Upper lobe of left lung (tissue), 6 donors: Measurements from ENCODE around the gene MAP10. TPM values are rescaled to one million over a fixed set of nuclear protein-coding genes. Genes with fewer than 3 reads are reported as not detected.

Experiments used
- ATAC-seq, 2 donors: fragments of 200-7000 bp; cut with Tn5 transposase; one replicate each; pipeline ENCODE4 v1.9.1; 2022; ENCODE audit warnings: mild to moderate bottlenecking in 2 of 2, moderate library complexity in 2 of 2; ENCODE audit not compliant: low FRiP score in 2 of 2
- DNase-seq, 2 donors: peaks; one replicate each; pipeline ENCODE4 v3.0.0-alpha.2; 2019 to 2020
- H3K27ac ChIP-seq, 4 donors: fragments of 200-600 bp; sonication (generic); one replicate each; pipeline ENCODE4 v1.5.1; 2016 to 2019
- H3K27me3 ChIP-seq, 4 donors: fragments of 200-600 bp; sonication (generic); one replicate each; pipeline ENCODE4 v1.5.1; 2017 to 2019
- H3K36me3 ChIP-seq, 4 donors: fragments of 200-600 bp; sonication (generic); one replicate each; pipeline ENCODE4 v1.5.1; 2016 to 2019
- H3K4me1 ChIP-seq, 4 donors: fragments of 200-600 bp; sonication (generic); one replicate each; pipeline ENCODE4 v1.5.1; 2018 to 2019
- H3K4me3 ChIP-seq, 4 donors: fragments of 200-600 bp; sonication (generic); one replicate each; pipeline ENCODE4 v1.5.1; 2017 to 2019; ENCODE audit warnings: mild to moderate bottlenecking in 2 of 4, moderate library complexity in 1 of 4
- H3K9me3 ChIP-seq, 4 donors: fragments of 200-600 bp; sonication (generic); one replicate each; pipeline ENCODE4 v1.5.1; 2018 to 2019
- EP300 ChIP-seq, 4 donors: sonication (generic); formaldehyde crosslinking; IDR thresholded peaks; one replicate each; pipeline ENCODE4 v1.5.1; 2017; ENCODE audit warnings: antibody characterized with exemption in 4 of 4, control low read depth in 2 of 4
- POLR2A ChIP-seq, 4 donors: fragments of 450-650 bp; IDR thresholded peaks; one replicate each; pipeline ENCODE4 v1.5.1; 2016 to 2017; ENCODE audit warnings: antibody characterized with exemption in 4 of 4, mild to moderate bottlenecking in 2 of 4
- POLR2AphosphoS5 ChIP-seq, 2 donors: sonication (generic); formaldehyde crosslinking; IDR thresholded peaks; one replicate each; pipeline ENCODE4 v1.5.1; 2017; ENCODE audit warnings: antibody characterized with exemption in 2 of 2
- WGBS, 2 donors: methylation state at CpG; one replicate each; pipeline ENCODE4 v1.1.5; 2017 to 2018; 5-methylcytosine and 5-hydroxymethylcytosine counted together
- total RNA-seq, 6 donors: library from RNA; depleted of rRNA in 4 of 6; stranded (reverse); fragments of >200 nt in 4 of 6; gene quantifications; one replicate each; pipeline versions ENCODE4 v1.1.0 to v1.2.1, GENCODE V29; 2016 to 2021
- TF ChIP-seq, protein P1 (sequence below), 6 experiments: fragments of 450-650 bp in 4 of 6; fragments of 200-600 bp in 2 of 6; sonication (generic) in 2 of 6; IDR thresholded peaks; one replicate each; pipeline ENCODE4 v1.5.1; 2016 to 2019; ENCODE audit warnings: antibody characterized with exemption in 6 of 6
- donor health status: DM: no; HTN: no; CAD: no; lungs with moderate emphysema.
- donor health status: DM: no; HTN: yes; CAD: no; lungs with severe emphysema.

The MAP10 gene
- total RNA-seq, 6 donors from 2014 or later = 0.78 to 4.2 (median 1.9) TPM

DNA sequence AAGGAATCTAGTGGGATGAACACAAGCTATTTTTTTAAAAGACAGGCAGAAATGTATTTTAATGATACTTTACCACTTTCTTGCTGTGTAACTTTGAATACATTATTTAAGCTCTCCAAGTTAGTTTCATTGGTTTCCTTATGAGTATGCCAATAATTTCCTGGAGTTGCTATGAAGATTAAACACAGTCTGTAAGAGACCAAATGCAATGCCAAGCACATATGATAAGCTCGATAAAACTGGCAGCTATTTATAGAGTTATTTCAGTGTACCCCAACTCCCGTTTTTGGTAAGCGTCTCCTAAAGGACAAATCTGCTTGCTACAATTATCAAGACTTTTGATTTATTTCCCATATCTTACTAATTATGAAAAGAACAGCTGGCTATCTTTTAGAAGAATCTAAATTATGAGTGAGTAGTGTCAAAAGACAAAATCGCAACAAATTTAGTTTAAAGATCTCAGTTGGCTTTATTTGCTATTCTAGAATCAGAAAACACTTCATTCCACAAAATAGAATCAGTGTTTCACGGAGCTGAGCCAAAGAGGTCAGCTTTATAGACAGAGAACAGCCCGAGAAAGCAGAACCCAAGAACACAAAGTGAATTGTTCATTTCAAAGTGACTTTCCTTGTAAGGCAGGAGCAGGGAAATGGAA is 7.2 kb upstream of the MAP10 start:
- ATAC-seq (no peak), DNase-seq (no peak)
- 62 to 73% methylated on average over 6 of the region's 6 CpGs for WGBS, 2 donors
- H3K27me3 ChIP-seq = no peaks in the 10 kb centered on the region
- TF ChIP-seq EP300 (IDR thresholded peaks at IDR 0.05) (no peak), POLR2A (IDR thresholded peaks at IDR 0.05) (no peak), POLR2AphosphoS5 (IDR thresholded peaks at IDR 0.05) (no peak)
- TF ChIP-seq, protein P1, sequence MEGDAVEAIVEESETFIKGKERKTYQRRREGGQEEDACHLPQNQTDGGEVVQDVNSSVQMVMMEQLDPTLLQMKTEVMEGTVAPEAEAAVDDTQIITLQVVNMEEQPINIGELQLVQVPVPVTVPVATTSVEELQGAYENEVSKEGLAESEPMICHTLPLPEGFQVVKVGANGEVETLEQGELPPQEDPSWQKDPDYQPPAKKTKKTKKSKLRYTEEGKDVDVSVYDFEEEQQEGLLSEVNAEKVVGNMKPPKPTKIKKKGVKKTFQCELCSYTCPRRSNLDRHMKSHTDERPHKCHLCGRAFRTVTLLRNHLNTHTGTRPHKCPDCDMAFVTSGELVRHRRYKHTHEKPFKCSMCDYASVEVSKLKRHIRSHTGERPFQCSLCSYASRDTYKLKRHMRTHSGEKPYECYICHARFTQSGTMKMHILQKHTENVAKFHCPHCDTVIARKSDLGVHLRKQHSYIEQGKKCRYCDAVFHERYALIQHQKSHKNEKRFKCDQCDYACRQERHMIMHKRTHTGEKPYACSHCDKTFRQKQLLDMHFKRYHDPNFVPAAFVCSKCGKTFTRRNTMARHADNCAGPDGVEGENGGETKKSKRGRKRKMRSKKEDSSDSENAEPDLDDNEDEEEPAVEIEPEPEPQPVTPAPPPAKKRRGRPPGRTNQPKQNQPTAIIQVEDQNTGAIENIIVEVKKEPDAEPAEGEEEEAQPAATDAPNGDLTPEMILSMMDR (IDR thresholded peaks at IDR 0.05) = no peak
- no peaks in the 10 kb centered on the region for H3K36me3 ChIP-seq
- no peak overlapping the region for H3K27ac ChIP-seq
- H3K9me3 ChIP-seq = no peaks in the 10 kb centered on the region
- H3K4me1 ChIP-seq = peaks cover 0 to 4% (median 1%) of the 10 kb centered on the region in 4 donors
- H3K4me3 ChIP-seq = no peak overlapping the region

DNA sequence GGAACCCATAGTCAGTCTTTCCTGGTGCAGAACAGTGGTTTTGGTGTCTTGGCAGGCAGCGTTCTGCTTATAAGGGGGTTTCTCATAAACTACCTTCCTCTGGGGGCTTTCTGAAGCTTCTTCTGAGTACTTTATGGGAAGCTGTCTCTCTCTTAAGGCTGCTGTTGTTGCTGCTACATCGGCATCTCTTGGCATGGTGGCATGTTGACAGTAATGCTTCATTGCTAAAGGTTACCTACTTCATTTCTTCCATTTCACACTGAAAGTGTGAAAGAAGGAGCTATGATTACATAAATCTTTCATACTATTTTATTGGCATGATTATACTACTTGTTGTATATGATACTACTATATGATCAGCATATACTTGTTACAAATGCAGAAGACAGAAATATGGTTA is 6.3 kb upstream of the MAP10 start:
- DNase-seq = no peak
- WGBS, 2 donors = 93 to 94% methylated on average over 2 of the region's 2 CpGs
- Histone ChIP-seq H3K4me3 (no peak overlapping the region), H3K27me3 (no peaks in the 10 kb centered on the region), H3K9me3 (no peaks in the 10 kb centered on the region), H3K36me3 (no peaks in the 10 kb centered on the region), H3K4me1 (no peaks in the 10 kb centered on the region), H3K27ac (no peak overlapping the region)
- no peak for ATAC-seq
- no peak for TF ChIP-seq POLR2A (IDR thresholded peaks at IDR 0.05)
- no peak for TF ChIP-seq POLR2AphosphoS5 (IDR thresholded peaks at IDR 0.05)
- TF ChIP-seq, protein P1 (IDR thresholded peaks at IDR 0.05) = no peak
- no peak for TF ChIP-seq EP300 (IDR thresholded peaks at IDR 0.05)

DNA sequence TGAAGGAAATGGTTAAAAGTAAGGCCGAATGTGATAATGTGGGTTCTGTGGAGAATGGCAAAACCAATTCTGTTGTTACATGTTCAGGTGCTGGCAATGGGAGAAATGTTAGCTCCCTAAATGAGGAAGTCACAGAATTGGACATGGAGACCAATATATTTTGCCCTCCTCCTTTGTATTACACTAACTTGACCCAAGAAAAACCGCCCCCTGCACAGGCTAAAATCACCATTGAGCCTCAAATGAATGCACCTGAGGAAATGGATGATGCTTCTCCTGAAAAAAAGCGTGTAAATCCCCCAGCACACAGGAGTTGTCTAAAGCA is 932 bp downstream of the MAP10 start:
- H3K9me3 ChIP-seq = peaks cover 0 to 3% (median 0%) of the 10 kb centered on the region in 4 donors
- peaks cover 6 to 26% (median 9%) of the 10 kb centered on the region in 4 donors for H3K4me1 ChIP-seq
- no peak for DNase-seq
- H3K27me3 ChIP-seq = no peaks in the 10 kb centered on the region
- peak overlapping the region; percentile 63 to 89 (median 83) for H3K27ac ChIP-seq
- ATAC-seq = no peak
- 73 to 86% methylated on average over 3 of the region's 3 CpGs for WGBS, 2 donors
- H3K4me3 ChIP-seq = peak overlapping the region in 3 of 4 donors; percentile 65 to 68 (median 67)
- TF ChIP-seq POLR2A (IDR thresholded peaks at IDR 0.05) (no peak), EP300 (IDR thresholded peaks at IDR 0.05) (no peak)
- TF ChIP-seq, protein P1 (IDR thresholded peaks at IDR 0.05) = no peak
- no peaks in the 10 kb centered on the region for H3K36me3 ChIP-seq

DNA sequence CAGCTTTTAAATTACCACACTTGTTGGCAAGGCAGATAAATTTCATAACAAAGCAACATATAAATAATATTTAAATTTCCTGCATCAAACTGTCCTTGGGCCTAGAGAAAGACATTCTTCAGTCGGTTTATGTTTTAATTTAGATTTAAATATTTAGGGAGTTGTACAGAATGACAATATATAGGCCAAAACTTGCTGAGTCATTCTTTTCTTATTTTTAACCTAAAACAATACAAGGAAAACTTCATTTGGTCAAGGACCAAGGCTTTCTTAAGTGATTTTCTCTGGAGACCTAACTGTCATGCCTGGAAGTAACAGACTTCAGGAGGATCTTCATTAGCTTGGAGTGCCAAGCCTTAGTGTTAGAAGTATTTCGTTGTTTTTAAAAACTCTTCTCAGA is 5.6 kb downstream of the MAP10 start:
- TF ChIP-seq EP300 (IDR thresholded peaks at IDR 0.05) = no peak
- no peak for TF ChIP-seq POLR2A (IDR thresholded peaks at IDR 0.05)
- TF ChIP-seq, protein P1 (IDR thresholded peaks at IDR 0.05) = no peak
- no peak for TF ChIP-seq POLR2AphosphoS5 (IDR thresholded peaks at IDR 0.05)
- WGBS, 2 donors = 64 to 69% methylated on average over 2 of the region's 2 CpGs
- peaks cover 0 to 13% (median 3%) of the 10 kb centered on the region in 4 donors for H3K4me1 ChIP-seq
- no peak overlapping the region for H3K27ac ChIP-seq
- peaks cover 0 to 3% (median 0%) of the 10 kb centered on the region in 4 donors for H3K9me3 ChIP-seq
- H3K27me3 ChIP-seq = no peaks in the 10 kb centered on the region
- ATAC-seq = no peak
- H3K4me3 ChIP-seq = no peak overlapping the region
- no peaks in the 10 kb centered on the region for H3K36me3 ChIP-seq
- no peak for DNase-seq

DNA sequence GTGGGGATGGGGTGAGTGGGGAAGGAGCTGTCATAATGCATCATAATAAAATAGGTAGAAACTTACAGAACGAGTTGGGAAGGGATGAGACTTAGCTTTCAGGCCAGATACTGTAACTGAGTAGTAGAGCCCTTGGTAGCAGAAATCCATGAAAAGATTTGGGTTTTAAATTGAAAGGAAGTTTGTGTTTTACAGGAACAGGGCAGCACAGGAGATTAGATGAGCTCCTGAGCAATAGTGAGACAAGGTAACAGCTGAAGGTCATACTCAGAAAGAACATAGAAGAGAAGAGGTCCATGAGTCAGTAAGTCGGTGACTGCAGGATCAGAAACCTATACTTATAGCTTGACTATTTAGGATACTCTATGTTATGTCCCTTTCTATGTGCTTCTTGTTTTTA is 7.3 kb downstream of the MAP10 start:
- Histone ChIP-seq H3K36me3 (no peaks in the 10 kb centered on the region), H3K27me3 (no peaks in the 10 kb centered on the region), H3K9me3 (no peaks in the 10 kb centered on the region), H3K27ac (no peak overlapping the region), H3K4me1 (peaks cover 0 to 3% (median 0%) of the 10 kb centered on the region in 4 donors), H3K4me3 (no peak overlapping the region)
- no peak for TF ChIP-seq POLR2A (IDR thresholded peaks at IDR 0.05)
- no peak for ATAC-seq
- 76 to 80% methylated on average over 2 of the region's 2 CpGs for WGBS, 2 donors
- DNase-seq = no peak
